Type B pancreatic cell (in vitro differentiated cells): Measurements from ENCODE around the gene THTPA. TPM values are rescaled to one million over a fixed set of nuclear protein-coding genes. Genes with fewer than 3 reads are reported as not detected.
A peak's percentile ranks its signal among the peaks of the same experiment; 100 is the strongest.

Source experiments
- DNase-seq: peaks from one replicate; pipeline ENCODE4 v3.0.0; 2021; ENCODE audit warnings: mixed read lengths; ENCODE audit not compliant: unreplicated experiment; ENCODE audit errors: extremely low spot score
- H3K27ac Mint-ChIP-seq: 2 replicates; pipeline ENCODE4 v1.8.0; 2021; ENCODE audit warnings: mild to moderate bottlenecking, mixed read lengths
- H3K27me3 Mint-ChIP-seq: 2 replicates; pipeline ENCODE4 v1.8.0; 2021; ENCODE audit warnings: mixed read lengths
- H3K36me3 Mint-ChIP-seq: 2 replicates; pipeline ENCODE4 v1.8.0; 2021; ENCODE audit warnings: mixed read lengths
- H3K4me1 Mint-ChIP-seq: one replicate; pipeline ENCODE4 v1.8.0; 2021; ENCODE audit warnings: mixed read lengths; ENCODE audit not compliant: unreplicated experiment
- H3K4me3 Mint-ChIP-seq: 2 replicates; pipeline ENCODE4 v1.8.0; 2021; ENCODE audit warnings: mild to moderate bottlenecking, mixed read lengths
- H3K9me3 Mint-ChIP-seq: 2 replicates; pipeline ENCODE4 v1.8.0; 2021; ENCODE audit warnings: mixed read lengths
- total RNA-seq: library from RNA; stranded (reverse); gene quantifications from 2 replicates; pipeline ENCODE4 v1.2.1, GENCODE V29; 2021; ENCODE audit warnings: low replicate concordance
- TF ChIP-seq, protein P1 (sequence below): fragments of 200-600 bp; sonication (generic); conservative IDR thresholded peaks from 2 replicates; pipeline ENCODE4 v1.5.0; 2021; ENCODE audit warnings: antibody characterized with exemption, mild to moderate bottlenecking

Gene THTPA
- total RNA-seq, 1 donor from 2014 or later, result 16.4 TPM

DNA sequence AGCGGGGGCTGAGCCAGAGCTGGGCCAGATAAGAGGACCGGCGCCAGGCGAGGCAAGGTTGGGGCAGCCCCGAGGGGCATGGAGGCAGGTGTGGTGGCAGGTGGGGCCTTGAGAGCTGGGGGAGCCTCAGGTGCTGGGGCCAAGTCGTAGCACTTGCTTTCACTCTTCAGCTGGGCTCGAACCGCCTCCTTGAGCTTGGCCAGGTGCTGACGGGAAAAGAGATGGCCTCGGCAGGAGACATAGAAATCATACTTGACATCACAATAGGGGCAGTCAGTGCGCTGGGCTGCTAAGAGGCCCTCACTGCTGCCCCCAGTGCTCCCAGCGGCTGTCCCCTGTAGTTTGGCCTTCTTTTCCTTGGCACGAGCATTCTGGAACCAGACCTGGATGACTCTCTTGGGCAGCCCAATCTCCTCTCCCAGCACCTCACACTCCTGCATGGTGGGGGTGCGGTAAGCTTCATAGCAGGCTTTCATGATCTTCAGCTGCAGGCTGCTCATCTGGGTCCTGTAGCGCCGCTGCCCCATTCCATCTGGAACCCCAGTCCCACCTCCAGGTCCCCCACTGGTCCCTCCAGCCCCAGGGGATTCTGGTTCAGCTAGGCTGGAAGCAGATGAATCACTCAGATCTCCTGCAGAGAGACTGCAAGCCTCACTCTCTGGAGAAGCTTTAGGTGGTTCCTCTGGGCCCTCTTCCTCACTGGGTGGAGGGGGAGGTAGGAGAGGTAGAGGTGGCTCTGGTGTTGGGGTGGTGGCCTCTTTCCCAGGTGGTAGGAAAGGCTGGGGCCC, 32.6 kb upstream of the THTPA start:
- peaks cover 7% of the 10 kb centered on the region for H3K36me3 Mint-ChIP-seq

DNA sequence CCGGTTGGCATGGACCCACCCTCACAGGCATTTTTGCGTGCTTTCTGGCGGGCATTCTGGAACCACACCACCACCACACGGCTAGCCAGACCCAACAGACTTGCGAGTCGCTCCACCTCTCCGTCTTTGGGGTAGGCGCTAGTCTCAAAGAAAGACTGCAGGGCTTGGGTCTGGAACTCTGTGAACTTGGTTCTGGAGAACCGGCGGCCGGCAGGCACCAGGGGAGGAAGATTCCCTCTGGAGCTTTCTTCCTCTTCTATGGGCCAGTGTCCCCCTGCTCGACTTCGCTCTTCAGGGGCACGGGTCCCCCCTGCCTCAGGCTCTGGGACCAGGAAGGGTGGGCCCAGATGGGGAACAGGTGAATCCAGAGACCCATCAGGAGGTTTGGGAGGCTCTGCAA, 31.1 kb upstream of the THTPA start:
- no peak overlapping the region for H3K4me3 Mint-ChIP-seq
- peaks cover 10% of the 10 kb centered on the region for H3K4me1 Mint-ChIP-seq
- TF ChIP-seq, protein P1, sequence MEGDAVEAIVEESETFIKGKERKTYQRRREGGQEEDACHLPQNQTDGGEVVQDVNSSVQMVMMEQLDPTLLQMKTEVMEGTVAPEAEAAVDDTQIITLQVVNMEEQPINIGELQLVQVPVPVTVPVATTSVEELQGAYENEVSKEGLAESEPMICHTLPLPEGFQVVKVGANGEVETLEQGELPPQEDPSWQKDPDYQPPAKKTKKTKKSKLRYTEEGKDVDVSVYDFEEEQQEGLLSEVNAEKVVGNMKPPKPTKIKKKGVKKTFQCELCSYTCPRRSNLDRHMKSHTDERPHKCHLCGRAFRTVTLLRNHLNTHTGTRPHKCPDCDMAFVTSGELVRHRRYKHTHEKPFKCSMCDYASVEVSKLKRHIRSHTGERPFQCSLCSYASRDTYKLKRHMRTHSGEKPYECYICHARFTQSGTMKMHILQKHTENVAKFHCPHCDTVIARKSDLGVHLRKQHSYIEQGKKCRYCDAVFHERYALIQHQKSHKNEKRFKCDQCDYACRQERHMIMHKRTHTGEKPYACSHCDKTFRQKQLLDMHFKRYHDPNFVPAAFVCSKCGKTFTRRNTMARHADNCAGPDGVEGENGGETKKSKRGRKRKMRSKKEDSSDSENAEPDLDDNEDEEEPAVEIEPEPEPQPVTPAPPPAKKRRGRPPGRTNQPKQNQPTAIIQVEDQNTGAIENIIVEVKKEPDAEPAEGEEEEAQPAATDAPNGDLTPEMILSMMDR, result no peak
- H3K36me3 Mint-ChIP-seq, result peaks cover 6% of the 10 kb centered on the region
- H3K9me3 Mint-ChIP-seq, result no peaks in the 10 kb centered on the region
- DNase-seq, result no peak
- H3K27me3 Mint-ChIP-seq, result no peaks in the 10 kb centered on the region
- no peak overlapping the region for H3K27ac Mint-ChIP-seq

More for the DNA sequence above, 32.6 kb upstream of the THTPA start:
- no peak overlapping the region for H3K4me3 Mint-ChIP-seq
- no peak for DNase-seq
- H3K9me3 Mint-ChIP-seq, result no peaks in the 10 kb centered on the region
- TF ChIP-seq, protein P1, result no peak
- H3K27ac Mint-ChIP-seq, result no peak overlapping the region
- H3K4me1 Mint-ChIP-seq, result peaks cover 9% of the 10 kb centered on the region
- H3K27me3 Mint-ChIP-seq, result no peaks in the 10 kb centered on the region

DNA sequence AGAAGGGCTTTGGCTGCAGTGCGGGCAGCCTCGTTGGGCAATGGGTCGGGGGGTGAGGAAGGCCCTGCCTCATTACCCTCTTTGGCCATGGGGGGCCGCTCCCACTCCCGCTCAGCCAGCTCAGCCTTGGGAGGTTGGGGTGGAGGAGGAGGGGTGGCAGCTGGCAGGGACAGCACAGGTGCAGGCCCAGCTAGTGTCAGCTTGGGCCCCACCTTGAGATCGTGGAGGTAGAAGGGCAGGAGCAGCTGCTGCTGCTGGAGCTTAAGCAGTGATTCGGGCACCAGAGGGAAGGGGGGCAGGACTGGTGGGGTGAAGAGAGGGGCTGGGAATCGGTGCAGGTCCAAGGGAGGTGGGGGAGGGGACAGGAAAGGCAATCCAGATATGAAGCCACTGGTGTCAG, 30.5 kb upstream of the THTPA start:
- Mint-ChIP-seq H3K4me3 (no peak overlapping the region), H3K4me1 (peaks cover 16% of the 10 kb centered on the region), H3K36me3 (peaks cover 6% of the 10 kb centered on the region), H3K9me3 (no peaks in the 10 kb centered on the region), H3K27me3 (no peaks in the 10 kb centered on the region), H3K27ac (no peak overlapping the region)
- TF ChIP-seq, protein P1, result no peak
- DNase-seq, result no peak

DNA sequence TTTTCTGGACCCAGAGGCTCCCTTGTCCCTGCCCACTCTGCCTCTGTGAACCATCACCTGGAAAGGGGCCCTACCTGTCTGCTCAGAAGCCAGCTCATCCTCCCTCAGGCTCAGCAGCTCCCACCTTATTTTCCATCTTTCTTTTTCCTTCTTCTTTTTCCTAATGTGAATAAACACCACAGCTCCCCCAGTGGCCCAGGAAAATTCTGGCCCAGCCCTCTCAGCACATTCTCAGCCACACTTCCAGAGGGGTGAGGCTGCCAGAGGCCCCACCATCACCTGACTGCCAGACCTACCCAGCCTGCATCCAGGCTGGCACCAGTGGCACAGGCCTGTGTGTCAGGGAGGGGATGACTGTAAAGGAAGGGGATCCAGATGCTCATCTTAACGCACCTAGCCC, 27.5 kb upstream of the THTPA start:
- H3K9me3 Mint-ChIP-seq, result no peaks in the 10 kb centered on the region
- H3K4me1 Mint-ChIP-seq, result peaks cover 16% of the 10 kb centered on the region
- H3K36me3 Mint-ChIP-seq, result peaks cover 6% of the 10 kb centered on the region
- H3K4me3 Mint-ChIP-seq, result no peak overlapping the region
- no peak for DNase-seq
- H3K27me3 Mint-ChIP-seq, result no peaks in the 10 kb centered on the region
- no peak overlapping the region for H3K27ac Mint-ChIP-seq
- TF ChIP-seq, protein P1, result peak; percentile 52

DNA sequence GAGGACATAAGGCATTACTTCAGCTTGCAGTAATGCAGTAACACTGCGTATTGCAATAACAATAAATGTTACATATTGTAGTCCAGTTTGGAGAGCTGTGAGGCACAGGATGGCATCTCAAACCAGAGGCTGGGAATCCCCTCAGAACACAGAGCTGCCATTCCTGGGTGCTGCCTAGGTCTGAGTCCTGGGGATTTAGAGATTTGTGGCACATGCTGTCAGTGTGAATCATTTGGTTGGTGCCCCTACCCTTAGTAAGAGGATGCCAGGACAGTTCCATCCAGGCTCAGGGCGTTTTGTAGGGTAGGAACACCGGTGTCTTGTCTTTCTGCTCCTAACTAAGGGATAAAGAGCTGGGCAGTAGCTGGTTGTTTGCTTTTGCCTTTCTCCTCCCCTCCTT, 27.1 kb upstream of the THTPA start:
- TF ChIP-seq, protein P1, result no peak
- no peak for DNase-seq
- H3K4me1 Mint-ChIP-seq, result peaks cover 16% of the 10 kb centered on the region
- H3K9me3 Mint-ChIP-seq, result no peaks in the 10 kb centered on the region
- H3K36me3 Mint-ChIP-seq, result peaks cover 6% of the 10 kb centered on the region
- H3K27ac Mint-ChIP-seq, result peak overlapping the region; percentile 15
- H3K4me3 Mint-ChIP-seq, result no peak overlapping the region
- no peaks in the 10 kb centered on the region for H3K27me3 Mint-ChIP-seq
